GM12865 (cell line): ENCODE data around the gene CA4.

Experiments
- DNase-seq: peaks from one replicate; pipeline ENCODE4 v3.0.0; 2010; ENCODE audit warnings: low read depth
- H3K4me3 ChIP-seq: 2 replicates; pipeline ENCODE4 v1.5.1; 2011; ENCODE audit warnings: mild to moderate bottlenecking, low read depth, low read length, control low read depth
- TF ChIP-seq, protein P1 (sequence below): IDR thresholded peaks from 2 replicates; pipeline ENCODE4 v1.5.1; 2011; ENCODE audit warnings: low read length, control low read depth, low read depth, inconsistent platforms; ENCODE audit not compliant: insufficient read depth; ENCODE audit errors: missing control alignments

CA4 gene

GRCh38 chr17:60159479-60159866, 9.7 kb downstream of the CA4 start:
- TF ChIP-seq, protein P1, sequence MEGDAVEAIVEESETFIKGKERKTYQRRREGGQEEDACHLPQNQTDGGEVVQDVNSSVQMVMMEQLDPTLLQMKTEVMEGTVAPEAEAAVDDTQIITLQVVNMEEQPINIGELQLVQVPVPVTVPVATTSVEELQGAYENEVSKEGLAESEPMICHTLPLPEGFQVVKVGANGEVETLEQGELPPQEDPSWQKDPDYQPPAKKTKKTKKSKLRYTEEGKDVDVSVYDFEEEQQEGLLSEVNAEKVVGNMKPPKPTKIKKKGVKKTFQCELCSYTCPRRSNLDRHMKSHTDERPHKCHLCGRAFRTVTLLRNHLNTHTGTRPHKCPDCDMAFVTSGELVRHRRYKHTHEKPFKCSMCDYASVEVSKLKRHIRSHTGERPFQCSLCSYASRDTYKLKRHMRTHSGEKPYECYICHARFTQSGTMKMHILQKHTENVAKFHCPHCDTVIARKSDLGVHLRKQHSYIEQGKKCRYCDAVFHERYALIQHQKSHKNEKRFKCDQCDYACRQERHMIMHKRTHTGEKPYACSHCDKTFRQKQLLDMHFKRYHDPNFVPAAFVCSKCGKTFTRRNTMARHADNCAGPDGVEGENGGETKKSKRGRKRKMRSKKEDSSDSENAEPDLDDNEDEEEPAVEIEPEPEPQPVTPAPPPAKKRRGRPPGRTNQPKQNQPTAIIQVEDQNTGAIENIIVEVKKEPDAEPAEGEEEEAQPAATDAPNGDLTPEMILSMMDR: no peak
- DNase-seq: no peak

GRCh38 chr17:60160829-60161501, 11.2 kb downstream of the CA4 start:
- DNase-seq: peak; percentile 39
- TF ChIP-seq, protein P1: no peak
- H3K4me3 ChIP-seq: no peak overlapping the region

More at GRCh38 chr17:60159479-60159866, 9.7 kb downstream of the CA4 start:
- H3K4me3 ChIP-seq: no peak overlapping the region

GRCh38 chr17:60161598-60162330, 12.0 kb downstream of the CA4 start:
- no peak for DNase-seq
- TF ChIP-seq, protein P1: no peak
- no peak overlapping the region for H3K4me3 ChIP-seq

GRCh38 chr17:60163108-60163784, 13.5 kb downstream of the CA4 start:
- DNase-seq: peak; percentile 23
- H3K4me3 ChIP-seq: no peak overlapping the region
- TF ChIP-seq, protein P1: peak; percentile 15

- no peak for DNase-seq
- no peak overlapping the region for H3K4me3 ChIP-seq
- TF ChIP-seq, protein P1: no peak
Measured at GRCh38 chr17:60164164-60164563, 14.4 kb downstream of the CA4 start.

GRCh38 chr17:60164697-60165096, 14.9 kb downstream of the CA4 start:
- H3K4me3 ChIP-seq: no peak overlapping the region
- no peak for DNase-seq
- TF ChIP-seq, protein P1: no peak
